K562 (cell line): ENCODE measurements around the gene MAPRE2. TPM values are rescaled to one million over a fixed set of nuclear protein-coding genes. Genes with fewer than 3 reads are reported as not detected.

ENCODE experiments used
- ATAC-seq: fragments of 200-7000 bp; cut with Tn5 transposase; 3 replicates; pipeline ENCODE4 v1.9.1; 2020; ENCODE audit warnings: moderate library complexity
- BruUV-seq: library from RNA; stranded (reverse); fragments of 400-500 nt; replicated peaks from 2 replicates; lab custom pipeline; 2021; lab: Mats Ljungman, UMichigan
- CTCF ChIA-PET: fragments of 300-600 bp; formaldehyde crosslinking; extraction: SDS; loops from one replicate; lab custom pipeline; 2021; ENCODE audit warnings: low intra/inter-chr PET ratio; lab: Yijun Ruan, JAX
- POLR2A ChIA-PET: fragments of 300-600, 350-650 bp; sonication (Branson Sonifier 250); formaldehyde crosslinking; extraction: SDS; loops from one replicate; lab custom pipeline; 2021; ENCODE audit warnings: antibody characterized with exemption, inconsistent platforms; lab: Yijun Ruan, JAX
- DNase-seq, 4 experiments: peaks; one replicate each; pipeline versions ENCODE4 v3.0.0 to v3.0.0-alpha.2; 2011 to 2018; ENCODE audit warnings: low spot score in 3 of 4, mixed read lengths in 3 of 4; ENCODE audit errors: extremely low read depth in 1 of 4
- FAIRE-seq: peaks from 2 replicates; lab custom pipeline; 2011; peaks lifted over from hg19 to GRCh38; lab: Jason Lieb, UNC
- H2AFZ ChIP-seq: 2 replicates; pipeline ENCODE4 v1.6.0; 2011; ENCODE audit warnings: low read depth, low read length, control low read depth, inconsistent platforms
- H3K27ac ChIP-seq: fragments of 200-600 bp; 3 replicates; pipeline ENCODE4 v1.8.0; 2011; ENCODE audit warnings: low read depth, mild to moderate bottlenecking, control low read depth, inconsistent platforms, low read length, moderate library complexity, mixed read lengths; ENCODE audit errors: extremely low read depth
- H3K27me3 ChIP-seq, 2 experiments: fragments of 300-600 bp in 1 of 2; 2 replicates in 1 of 2; 3 replicates in 1 of 2; pipeline versions ENCODE4 v1.6.0 to v1.8.0; 2011; ENCODE audit warnings: inconsistent platforms in 2 of 2, low read length in 2 of 2, mild to moderate bottlenecking in 1 of 2, mixed read lengths in 1 of 2, moderate library complexity in 1 of 2; ENCODE audit not compliant: control insufficient read depth in 2 of 2, insufficient read depth in 2 of 2
- H3K36me3 ChIP-seq: fragments of 300-600 bp; 3 replicates; pipeline ENCODE4 v1.8.0; 2011; ENCODE audit warnings: mild to moderate bottlenecking, low read length, inconsistent platforms; ENCODE audit not compliant: control insufficient read depth, insufficient read depth
- H3K4me1 ChIP-seq, 2 experiments: fragments of 200-600 bp in 1 of 2; replicated peaks in 1 of 2; 2 replicates in 1 of 2; 3 replicates in 1 of 2; pipeline versions ENCODE4 v1.5.1 to v1.8.0; 2011; ENCODE audit warnings: inconsistent platforms in 2 of 2, low read length in 2 of 2, mild to moderate bottlenecking in 1 of 2, mixed read lengths in 1 of 2, moderate library complexity in 1 of 2; ENCODE audit not compliant: control insufficient read depth in 2 of 2, insufficient read depth in 2 of 2
- H3K4me2 ChIP-seq: 2 replicates; pipeline ENCODE4 v1.6.1; 2011; ENCODE audit warnings: low read length, control low read depth, inconsistent platforms, mixed read lengths; ENCODE audit not compliant: insufficient read depth
- H3K4me3 ChIP-seq: fragments of 200-600 bp; sonication (generic), shearing (Covaris generic); 2 replicates; pipeline ENCODE4 v1.5.1; 2016; ENCODE audit warnings: control low read depth, inconsistent platforms
- H3K79me2 ChIP-seq: fragments of 200-600 bp; 3 replicates; pipeline ENCODE4 v1.8.0; 2011; ENCODE audit warnings: low read length, inconsistent platforms; ENCODE audit not compliant: control insufficient read depth, insufficient read depth
- H3K9ac ChIP-seq, 2 experiments: 2 replicates each; pipeline versions ENCODE4 v1.6.0 to v1.6.1; 2011; ENCODE audit warnings: low read depth in 2 of 2, low read length in 2 of 2, control low read depth in 1 of 2, inconsistent platforms in 1 of 2, mild to moderate bottlenecking in 1 of 2, mixed read lengths in 1 of 2; ENCODE audit not compliant: insufficient read depth in 1 of 2
- H3K9me1 ChIP-seq: one replicate; pipeline ENCODE4 v1.6.0; 2011; ENCODE audit warnings: inconsistent platforms, mild to moderate bottlenecking, low read length, moderate library complexity; ENCODE audit not compliant: control insufficient read depth, insufficient read depth
- H3K9me3 ChIP-seq: replicated peaks from 2 replicates; pipeline ENCODE4 v1.5.1; 2011; ENCODE audit warnings: low read depth, low read length, inconsistent platforms; ENCODE audit not compliant: control insufficient read depth, insufficient read depth
- H4K20me1 ChIP-seq: replicated peaks from 2 replicates; pipeline ENCODE4 v1.6.1; 2011; ENCODE audit warnings: low read length, inconsistent platforms, mixed read lengths; ENCODE audit not compliant: control insufficient read depth, insufficient read depth
- AFF4 ChIP-seq: sonication (generic); formaldehyde crosslinking; IDR thresholded peaks from 2 replicates; pipeline ENCODE4 v1.8.0; 2023; ENCODE audit warnings: mild to moderate bottlenecking, missing genetic modification reagents
- ARID1B ChIP-seq: fragments of 450-650 bp; IDR thresholded peaks from 2 replicates; pipeline ENCODE4 v1.6.1; 2016; ENCODE audit warnings: antibody characterized with exemption, mild to moderate bottlenecking, inconsistent platforms
- CBFA2T3 ChIP-seq: fragments of 450-650 bp; IDR thresholded peaks from 2 replicates; pipeline ENCODE4 v1.6.1; 2017
- CSDE1 ChIP-seq, 2 experiments: fragments of 450-650 bp; IDR thresholded peaks; 2 replicates each; pipeline ENCODE4 v1.6.1; 2016; ENCODE audit warnings: mild to moderate bottlenecking in 1 of 2
- EP300 ChIP-seq: IDR thresholded peaks from 2 replicates; pipeline ENCODE4 v1.6.1; 2012; ENCODE audit warnings: low read length, improper control_type of control experiment
- GABPB1 ChIP-seq: sonication (generic); formaldehyde crosslinking; IDR thresholded peaks from 2 replicates; pipeline ENCODE4 v1.8.0; 2022; ENCODE audit warnings: mild to moderate bottlenecking, missing genetic modification reagents
- KAT7 ChIP-seq: sonication (generic); formaldehyde crosslinking; IDR thresholded peaks from 2 replicates; pipeline ENCODE4 v1.8.0; 2022; ENCODE audit warnings: missing genetic modification reagents, mild to moderate bottlenecking, borderline replicate concordance
- PBX2 ChIP-seq, 2 experiments: IDR thresholded peaks in 1 of 2; conservative IDR thresholded peaks in 1 of 2; 2 replicates each; pipeline ENCODE4 v1.6.1; 2016; ENCODE audit warnings: low read depth in 2 of 2, mild to moderate bottlenecking in 1 of 2, missing compliant biosample characterization in 1 of 2, missing genetic modification characterization in 1 of 2, moderate library complexity in 1 of 2
- PCBP2 ChIP-seq: fragments of 200-400 bp; formaldehyde crosslinking; IDR thresholded peaks from 2 replicates; pipeline ENCODE4 v1.6.1; 2018; ENCODE audit warnings: low read length, low read depth, mild to moderate bottlenecking, moderate library complexity; ENCODE audit not compliant: poor library complexity, severe bottlenecking
- TAL1 ChIP-seq: fragments of 450-650 bp; IDR thresholded peaks from 2 replicates; pipeline ENCODE4 v1.6.1; 2016; ENCODE audit warnings: mild to moderate bottlenecking
- TFAP4 ChIP-seq: sonication (generic); formaldehyde crosslinking; IDR thresholded peaks from 2 replicates; pipeline ENCODE4 v1.8.0; 2022; ENCODE audit warnings: missing genetic modification reagents, mild to moderate bottlenecking, moderate library complexity, borderline replicate concordance
- YY1 ChIP-seq, 3 experiments: IDR thresholded peaks; 2 replicates each; pipeline ENCODE4 v1.6.1; 2011; ENCODE audit warnings: low read length in 2 of 3, mild to moderate bottlenecking in 2 of 3, moderate library complexity in 2 of 3, borderline replicate concordance in 1 of 3, control low read depth in 1 of 3, low read depth in 1 of 3; ENCODE audit not compliant: insufficient read depth in 3 of 3, insufficient replicate concordance in 2 of 3, control insufficient read depth in 1 of 3, insufficient read length in 1 of 3; ENCODE audit errors: extremely low read depth in 1 of 3
- WGBS: fragments of 100-300 bp; shearing (Covaris generic); methylation state at CpG from one replicate; pipeline ENCODE4 v1.1.6; 2016; ENCODE audit warnings: low coverage, mixed read lengths; ENCODE audit not compliant: insufficient coverage; ENCODE audit errors: missing lambda C conversion rate; 5-methylcytosine and 5-hydroxymethylcytosine counted together
- in situ Hi-C: fragments of 300-500 bp; cut with MboI; formaldehyde crosslinking; loops from 4 replicates; pipeline ENCODE4 v1.15.0; 2018; ENCODE audit warnings: inconsistent platforms, mixed read lengths
- intact Hi-C: fragments of 100-400 bp; cut with micrococcal nuclease; formaldehyde crosslinking; loops from 2 replicates; pipeline ENCODE4 v1.14.2; 2022
- polyA plus RNA-seq, 8 experiments: library from polyadenylated mRNA; depleted of rRNA in 4 of 8; stranded (reverse) in 5 of 8; unstranded in 3 of 8; fragments of >200 nt; fragmentation: Nextera tagmentation in 2 of 8; fragmentation: Illumina TruSeq in 1 of 8; extraction: Ambion mirVana in 2 of 8; extraction: Trizol in 1 of 8; gene quantifications; 2 replicates each; pipeline versions ENCODE4 v1.2.1 to v1.2.3, GENCODE V29; 2011 to 2014; ENCODE audit warnings: inconsistent platforms in 1 of 8, missing spikeins in 1 of 8
- total RNA-seq, 7 experiments: library from RNA; depleted of rRNA in 6 of 7; stranded (reverse); fragments of >200 nt in 6 of 7; fragmentation: Illumina TruSeq in 2 of 7; extraction: Trizol in 2 of 7; gene quantifications; 2 replicates each; pipeline versions ENCODE4 v1.2.1 to v1.2.3, GENCODE V29; 2011 to 2021; ENCODE audit warnings: low replicate concordance in 1 of 7

Gene MAPRE2
- total and polyA plus RNA-seq, 9 of the 15 experiments (the other 6 are each of a cell fraction or from before 2014, with no cell fraction given): 32.3 to 70.7 (median 40.7) TPM

- ATAC-seq (peak; percentile 66), FAIRE-seq (peak; percentile 67), DNase-seq (peak; percentile 28 to 79 (median 51))
- CTCF ChIA-PET: no interaction called here
- no peaks in the 10 kb centered on the region for H3K27me3 ChIP-seq
- H3K4me3 ChIP-seq: no peak overlapping the region
- in situ Hi-C loops (no loop called here), intact Hi-C loops (loop anchor here (5.0 kb wide), 1 partner anchor 95 kb away; the partner anchor contains the start of gene MAPRE2)
- peaks cover 29 to 41% of the 10 kb centered on the region in 2 experiments for H3K4me1 ChIP-seq
- no peaks in the 10 kb centered on the region for H3K79me2 ChIP-seq
- no peaks in the 10 kb centered on the region for H4K20me1 ChIP-seq
- peak overlapping the region; percentile 45 for H3K4me2 ChIP-seq
- H3K36me3 ChIP-seq: peaks cover 32% of the 10 kb centered on the region; the same call in 2 of the 3 replicates
- no TSS peak for BruUV-seq
- H3K9me3 ChIP-seq: no peaks in the 10 kb centered on the region
- no peaks in the 10 kb centered on the region for H3K9me1 ChIP-seq
- WGBS: 11% methylated on average over 10 of the region's 10 CpGs
- H2AFZ ChIP-seq: peak overlapping the region; percentile 74
- H3K9ac ChIP-seq: peak overlapping the region; percentile 0 to 61; a peak in 1 of 4 replicates
- H3K27ac ChIP-seq: peak overlapping the region; percentile 26
- POLR2A ChIA-PET: interaction anchor here (0.8 to 2.5 kb wide), 6 partner anchors 10 to 96 kb away, joined by 3 to 11 read pairs (median 6); partner anchors contain the start of gene MAPRE2
- TF ChIP-seq ARID1B: peak; percentile 83
- TF ChIP-seq EP300: peak; percentile 38; the same call in 1 of the 2 replicates
- peak in 1 of 3 experiments; percentile 65 for TF ChIP-seq YY1 (IDR thresholded peaks at IDR 0.05; ENCODE audit: borderline replicate concordance in 1 of 3, control insufficient read depth in 1 of 3, extremely low read depth in 1 of 3, insufficient read depth in 3 of 3, insufficient read length in 1 of 3, insufficient replicate concordance in 2 of 3, low read depth in 1 of 3, low read length in 2 of 3)
- 0 out of 2 replicates have a peak, but pooled peaks have one; percentile 32 for TF ChIP-seq AFF4
- peak; percentile 62; the same call in 1 of the 2 replicates for TF ChIP-seq TFAP4 (CRISPR knock-in tag)
- 0 out of 2 replicates have a peak, but pooled peaks have one; percentile 74 for TF ChIP-seq KAT7 (CRISPR knock-in tag)
- 0 out of 2 replicates have a peak, but pooled peaks have one; percentile 29 for TF ChIP-seq GABPB1 (CRISPR knock-in tag)
- no peak for TF ChIP-seq PBX2 (CRISPR knock-in tag; IDR thresholded peaks at IDR 0.05; ENCODE audit: low read depth)
- peak; percentile 61 for TF ChIP-seq PBX2 (tag; conservative IDR thresholded peaks at IDR 0.05; ENCODE audit: low read depth)
- peak; percentile 76 for TF ChIP-seq CBFA2T3
- peak; percentile 59 for TF ChIP-seq TAL1
- TF ChIP-seq PCBP2: no peak
- TF ChIP-seq CSDE1 (IDR thresholded peaks at IDR 0.05): 0 out of 4 replicates have a peak, but pooled peaks of 1 of the 2 experiments have one; percentile 5
Measured at GRCh38 chr18:35137632-35138031, 96.4 kb downstream of the MAPRE2 start.
